ENCODE measurements around the gene TIMP2.

GRCh38 chr17:78855561-78856165 is 69.5 kb downstream of the TIMP2 start:
- TF ChIP-seq POLR2A (IDR thresholded peaks at IDR 0.05) (no peak), CTCF (IDR thresholded peaks at IDR 0.05) (no peak)

Data from heart left ventricle (tissue), 13 donors.